Posterior vena cava (tissue), 2 donors: ENCODE results near the gene SH2D6. TPM values are rescaled to one million over a fixed set of nuclear protein-coding genes. Genes with fewer than 3 reads are reported as not detected.
"Not testable (repeated sequence)": the region's sequence is repeated elsewhere in the genome, so short reads cannot be mapped to it uniquely, and the experiment has no call there.

Experiments used
- DNase-seq: peaks from one replicate; pipeline ENCODE4 v3.0.0-alpha.2; 2020; ENCODE audit warnings: low spot score
- intact Hi-C, 2 donors: fragments of 100-400 bp; cut with DNase I; formaldehyde crosslinking; loops; one replicate each; pipeline versions ENCODE4 v1.14.1 to v1.14.2; 2022 to 2023
- total RNA-seq, 2 donors: library from RNA; stranded (reverse); fragmentation: NEBNext Ultra II Directional; extraction: Animal tissue kit (Norgen Biotek cat#: 25700); gene quantifications; one replicate each; pipeline ENCODE4 v1.2.1, GENCODE V29; 2021
- donor health status: DM: yes; HTN: yes; CAD: no.
- donor health status: DM: yes; HTN: yes; CAD: no.

Gene SH2D6
- total RNA-seq, 2 donors from 2014 or later, result not detected

DNA sequence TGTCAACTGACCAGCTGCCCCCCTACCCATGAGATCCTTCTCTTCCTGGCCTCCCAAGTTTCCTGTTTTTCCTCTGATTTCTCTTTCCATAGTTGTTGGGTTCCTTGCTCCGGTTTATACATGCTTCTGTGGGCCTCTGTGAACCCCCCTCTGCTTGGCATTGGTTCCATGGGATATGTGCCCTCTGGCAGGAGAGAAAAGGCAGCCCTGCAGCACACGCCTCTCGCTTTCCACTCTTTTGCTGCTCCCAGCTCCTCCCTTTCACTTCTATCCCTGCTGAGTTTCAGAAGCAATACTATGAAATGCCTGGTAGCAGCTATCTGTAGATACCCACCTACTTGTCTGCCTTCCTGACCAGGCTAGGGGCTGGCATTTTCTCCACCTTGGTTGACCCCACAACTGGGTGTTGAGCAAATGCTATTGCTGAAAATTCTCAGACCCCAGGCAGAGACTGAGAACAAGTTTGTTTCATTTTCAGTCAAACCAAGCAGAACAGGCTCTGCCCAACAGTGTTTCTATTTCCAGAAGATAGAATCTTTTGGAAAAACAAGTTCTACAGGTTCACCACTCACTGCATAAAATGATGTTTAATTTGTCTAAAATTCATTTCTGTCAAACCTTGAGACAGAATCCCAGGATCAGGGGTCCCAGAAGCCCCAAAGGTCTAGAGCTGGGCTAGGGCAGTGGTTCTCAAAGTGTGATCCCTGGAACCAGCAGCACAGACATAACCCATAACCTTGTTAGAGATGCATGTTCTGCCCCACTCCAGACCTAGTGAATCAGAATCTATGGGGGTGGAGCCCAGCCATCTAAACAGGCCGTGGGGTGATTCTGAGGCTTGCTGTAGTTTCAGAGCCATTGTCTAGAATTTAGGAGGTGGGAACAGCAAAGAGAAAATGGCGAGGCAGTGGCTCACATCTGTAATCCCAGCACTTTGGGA, 21.7 kb upstream of the SH2D6 start:
- intact Hi-C loops, result no loop called here
- DNase-seq, result peak; percentile 58

DNA sequence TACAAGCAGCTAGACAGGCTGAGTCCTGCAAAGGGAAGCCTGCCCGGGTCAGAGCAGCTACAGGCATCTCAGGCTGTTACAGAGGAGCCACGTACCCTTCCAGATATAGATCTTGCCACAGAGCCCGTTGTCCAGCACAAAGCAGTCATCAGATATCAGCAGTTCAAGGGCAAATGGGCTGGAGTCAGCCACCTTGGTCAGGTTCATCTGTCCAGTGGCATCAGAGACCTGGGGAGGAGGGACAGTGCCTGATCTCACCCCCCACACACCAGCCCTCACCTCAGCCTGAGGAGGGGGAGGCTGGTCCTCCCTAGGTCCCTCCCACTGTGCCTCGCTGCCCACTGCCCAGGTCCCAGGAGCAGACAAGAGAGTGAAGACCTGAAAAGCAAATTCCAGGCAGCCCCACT, 20.6 kb upstream of the SH2D6 start:
- peak; percentile 62 for DNase-seq
- intact Hi-C loops, result no loop called here

DNA sequence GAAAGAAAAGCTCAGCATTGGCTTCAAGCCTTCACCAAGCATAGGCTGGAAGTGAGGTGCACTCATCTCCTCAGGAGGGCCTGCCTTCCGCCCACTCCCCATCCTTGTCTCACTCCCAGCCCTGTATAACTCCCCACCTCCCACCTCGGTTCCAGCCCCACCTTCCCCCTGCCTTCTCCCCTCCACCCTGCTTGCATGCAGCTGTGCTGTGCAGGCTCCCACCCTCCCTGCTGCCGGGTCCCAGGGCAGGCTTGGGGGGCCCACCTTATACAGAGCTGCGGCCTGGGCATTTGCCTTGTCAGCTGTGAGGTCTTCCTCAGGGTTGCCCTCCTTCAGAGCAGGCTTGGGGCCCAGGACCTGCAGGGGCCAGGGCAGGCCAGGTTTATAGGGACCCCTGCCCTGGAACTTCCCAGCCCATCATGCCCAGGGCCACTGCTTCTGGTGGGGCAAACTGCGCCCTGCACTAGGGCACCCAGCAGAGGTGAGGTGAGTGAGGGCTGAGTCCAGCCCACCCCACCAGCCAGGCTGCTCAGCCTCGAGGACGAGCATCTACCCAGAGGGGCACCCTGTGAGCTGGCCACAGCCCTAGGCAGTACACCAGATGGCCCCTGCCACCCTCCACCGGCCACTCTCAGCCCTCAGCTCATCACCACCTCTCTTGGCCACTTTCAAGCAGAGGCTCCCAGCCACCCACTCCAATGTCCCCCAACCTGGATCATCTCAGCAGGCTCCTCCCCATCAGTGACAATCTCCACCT, 19.9 kb upstream of the SH2D6 start:
- intact Hi-C loops, result no loop called here
- DNase-seq, result peak; percentile 72

DNA sequence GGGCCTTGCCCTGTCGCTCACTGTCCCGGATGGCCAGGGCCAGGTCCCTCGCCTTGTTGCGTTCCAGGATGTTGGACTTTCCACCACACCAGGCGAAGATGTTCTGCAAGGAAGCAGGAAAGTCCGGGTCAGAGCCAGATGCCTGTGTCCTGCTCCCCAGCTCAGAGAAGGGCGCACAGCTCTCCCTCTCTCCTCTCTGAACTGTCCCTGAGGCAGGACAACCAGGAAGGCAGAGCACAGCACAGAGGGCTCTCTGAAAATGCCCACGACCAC, 19.4 kb upstream of the SH2D6 start:
- intact Hi-C loops, result no loop called here
- DNase-seq, result no peak

DNA sequence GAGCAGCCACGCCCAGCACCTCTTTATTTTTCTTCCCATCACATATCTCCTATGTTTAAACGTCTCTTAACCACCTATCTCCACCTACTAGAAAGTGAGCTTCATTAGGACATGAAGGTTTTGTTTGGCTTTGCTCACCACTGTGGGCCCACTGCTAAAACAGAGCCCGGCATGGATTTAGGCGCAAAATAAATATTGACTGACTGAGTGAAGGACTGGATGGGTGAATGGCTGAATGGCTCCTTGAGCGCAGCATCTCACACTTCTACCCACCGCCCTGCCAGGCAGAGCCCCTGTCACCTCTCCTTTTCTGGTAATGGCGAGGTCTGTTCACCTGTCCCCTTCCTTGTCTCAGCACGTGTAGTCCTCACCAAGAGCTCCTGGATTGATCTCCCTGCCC, 18.5 kb upstream of the SH2D6 start:
- DNase-seq, result no peak
- intact Hi-C loops, result no loop called here

DNA sequence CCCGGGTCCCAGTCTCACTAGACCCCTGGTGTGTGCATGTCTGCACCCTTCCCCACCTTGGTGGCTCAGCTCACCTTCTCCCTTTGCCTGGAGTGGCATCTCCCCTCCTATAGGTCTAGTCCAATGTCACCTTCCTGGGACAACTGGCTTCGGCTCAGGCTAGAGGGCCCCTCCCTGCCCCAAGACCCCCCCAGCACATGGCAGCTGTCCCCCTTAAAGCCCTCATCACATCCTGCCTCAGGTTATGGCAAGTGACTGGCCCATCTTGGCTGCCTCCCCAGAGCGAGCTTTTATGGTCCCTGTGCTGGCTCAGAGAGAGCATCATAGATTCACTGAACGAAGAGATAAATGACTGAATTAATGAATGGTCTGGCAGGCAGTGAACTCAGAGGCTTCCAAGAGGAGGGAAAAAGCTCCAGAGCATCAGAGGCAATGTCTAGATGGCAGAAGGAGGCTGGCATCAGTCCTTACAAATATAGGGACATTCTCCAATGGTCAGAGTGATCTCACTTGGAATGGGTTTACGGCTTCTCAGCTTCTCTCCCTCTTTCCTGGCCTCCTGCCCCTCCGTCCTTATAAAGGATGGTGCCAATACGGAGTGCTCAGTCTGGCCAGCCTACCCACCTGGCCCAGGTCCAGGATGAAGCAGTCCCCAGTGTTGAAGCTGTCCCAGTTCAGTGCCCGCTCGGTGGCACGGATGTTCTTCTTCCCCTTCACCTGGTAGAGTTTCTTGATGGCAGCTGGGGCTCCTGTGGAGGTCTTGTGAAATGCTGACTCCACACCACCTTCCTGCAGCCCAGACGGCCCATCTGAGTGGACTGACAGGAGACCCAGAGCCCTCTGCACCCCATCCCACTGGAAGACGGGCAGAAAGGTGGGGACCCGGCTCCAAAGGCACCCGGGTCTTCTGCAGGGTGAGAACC, 17.7 kb upstream of the SH2D6 start:
- intact Hi-C loops, result no loop called here
- DNase-seq, result peak; percentile 70

DNA sequence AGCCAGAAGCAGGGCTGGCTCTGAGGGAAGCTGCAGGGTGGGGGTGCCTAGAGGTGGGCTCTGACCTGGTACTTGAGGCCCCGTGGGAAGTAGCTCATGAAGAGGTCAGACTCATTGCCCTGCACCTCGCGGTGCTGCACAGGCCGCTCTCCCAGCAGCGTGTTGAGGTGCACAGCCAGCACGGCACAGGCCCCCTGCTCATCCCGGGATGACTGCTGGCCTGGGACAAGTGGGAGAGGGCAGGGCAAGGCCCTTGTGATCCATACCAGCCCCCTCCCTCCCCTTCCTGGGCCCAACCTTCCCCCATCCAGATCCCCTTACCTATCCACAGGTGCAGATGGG, 17.1 kb upstream of the SH2D6 start:
- peak; percentile 70 for DNase-seq
- intact Hi-C loops, result no loop called here

DNA sequence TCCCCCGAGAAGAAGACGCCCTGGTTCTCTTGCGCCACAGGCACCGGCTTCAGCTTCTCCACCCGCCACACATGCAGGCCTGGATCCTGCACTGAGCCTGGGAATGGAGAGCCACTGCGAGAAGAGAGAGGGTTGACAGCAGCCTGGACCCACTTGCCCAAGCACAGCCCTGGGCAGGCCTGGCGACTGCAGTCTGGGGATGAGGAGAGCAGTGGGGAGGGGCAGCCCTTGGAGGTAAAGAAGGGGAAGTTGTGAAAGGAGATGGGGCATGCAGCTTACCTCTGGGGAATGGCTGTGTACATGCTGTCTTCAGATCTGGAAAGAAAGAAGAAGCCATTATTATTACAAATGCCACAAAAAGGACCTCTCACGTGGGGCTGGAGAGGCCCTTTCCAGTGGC, 16.7 kb upstream of the SH2D6 start:
- intact Hi-C loops, result no loop called here
- DNase-seq, result peak; percentile 48

DNA sequence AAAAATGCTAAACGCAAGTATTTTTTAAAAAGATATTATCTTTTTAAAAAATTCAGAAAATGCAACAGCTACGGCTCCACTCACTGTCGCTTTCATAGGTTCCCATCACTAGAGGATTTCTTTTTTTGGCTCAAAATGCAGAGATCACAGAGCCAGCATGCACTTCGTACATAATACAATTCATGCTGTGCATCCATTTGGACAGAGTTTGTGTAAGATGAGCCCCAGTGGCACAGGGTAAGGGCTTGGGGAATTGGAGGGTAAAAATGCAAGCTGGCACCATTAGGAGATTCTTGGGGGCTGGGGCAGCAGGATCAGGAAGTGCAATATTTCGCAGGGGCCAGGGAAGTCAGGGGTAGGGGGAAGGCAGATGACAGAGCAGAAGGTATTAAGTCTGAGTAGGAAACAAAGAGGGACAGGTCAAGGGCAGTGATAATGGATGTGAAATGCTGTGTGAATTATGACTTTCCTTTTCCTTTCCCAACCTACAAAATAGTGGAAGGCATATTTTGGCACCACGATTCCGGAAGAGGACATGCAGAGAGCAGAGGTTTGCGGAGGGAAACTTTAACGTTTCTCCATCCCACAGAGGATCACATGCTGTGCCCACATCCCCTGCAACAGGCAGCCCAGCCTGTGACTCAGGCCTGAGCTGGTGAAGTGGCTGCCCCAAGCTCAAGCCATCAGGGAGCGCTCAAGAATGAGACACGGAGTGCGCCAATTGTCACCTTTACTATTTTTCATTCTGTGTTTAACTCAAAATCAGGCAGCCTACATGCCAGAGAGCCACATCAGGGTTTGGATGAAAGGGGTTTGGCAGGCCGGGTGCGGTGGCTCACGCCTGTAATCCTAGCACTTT, 13.1 kb upstream of the SH2D6 start:
- no peak for DNase-seq
- intact Hi-C loops, result no loop called here

DNA sequence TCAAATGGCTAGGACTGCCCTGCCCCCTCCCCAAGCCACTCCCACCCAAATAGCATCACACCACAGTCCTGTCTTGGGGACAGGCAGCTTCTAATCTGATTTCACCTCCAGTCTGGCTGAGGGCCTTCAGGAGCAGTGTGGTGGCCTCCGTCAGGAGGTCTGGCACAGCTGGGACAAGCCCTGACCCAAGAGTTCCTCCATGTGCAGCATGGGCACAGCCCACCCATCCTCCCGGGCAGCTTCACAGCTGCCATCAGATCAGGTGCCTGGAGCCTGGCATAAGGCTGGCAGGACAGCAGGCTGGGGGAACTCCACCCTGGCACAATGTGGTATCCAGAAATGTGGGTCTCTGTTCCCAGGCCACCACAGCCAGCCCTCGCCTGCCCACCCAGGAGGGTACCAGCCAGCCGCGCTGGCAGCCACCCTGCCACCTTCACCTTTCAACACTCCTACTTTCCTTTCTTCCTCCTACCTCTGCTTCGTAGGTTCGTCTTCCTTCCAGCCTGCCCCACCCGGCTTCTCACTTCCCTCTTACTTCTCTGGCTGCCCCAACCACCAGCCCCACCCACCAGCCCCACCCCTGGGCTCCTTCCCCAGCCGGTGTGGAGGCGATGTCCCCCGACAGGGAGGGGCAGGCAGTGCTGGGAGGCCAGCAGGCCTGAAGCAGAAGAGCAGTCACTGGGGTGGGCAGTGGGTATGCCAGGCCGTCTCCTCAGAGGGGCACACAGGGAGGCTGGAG, 8.5 kb upstream of the SH2D6 start, which contains the start of gene CAPG:
Gene CAPG, minus strand, starts transcription at position 522 of the 739 bp plus-strand sequence. CDS start 8,221 bp downstream, outside the sequence.
- intact Hi-C loops, result loop anchor here in 1 of 2 donors (5.0 kb wide), 1 partner anchor 933 kb away; no protein-coding TSS in a partner anchor

DNA sequence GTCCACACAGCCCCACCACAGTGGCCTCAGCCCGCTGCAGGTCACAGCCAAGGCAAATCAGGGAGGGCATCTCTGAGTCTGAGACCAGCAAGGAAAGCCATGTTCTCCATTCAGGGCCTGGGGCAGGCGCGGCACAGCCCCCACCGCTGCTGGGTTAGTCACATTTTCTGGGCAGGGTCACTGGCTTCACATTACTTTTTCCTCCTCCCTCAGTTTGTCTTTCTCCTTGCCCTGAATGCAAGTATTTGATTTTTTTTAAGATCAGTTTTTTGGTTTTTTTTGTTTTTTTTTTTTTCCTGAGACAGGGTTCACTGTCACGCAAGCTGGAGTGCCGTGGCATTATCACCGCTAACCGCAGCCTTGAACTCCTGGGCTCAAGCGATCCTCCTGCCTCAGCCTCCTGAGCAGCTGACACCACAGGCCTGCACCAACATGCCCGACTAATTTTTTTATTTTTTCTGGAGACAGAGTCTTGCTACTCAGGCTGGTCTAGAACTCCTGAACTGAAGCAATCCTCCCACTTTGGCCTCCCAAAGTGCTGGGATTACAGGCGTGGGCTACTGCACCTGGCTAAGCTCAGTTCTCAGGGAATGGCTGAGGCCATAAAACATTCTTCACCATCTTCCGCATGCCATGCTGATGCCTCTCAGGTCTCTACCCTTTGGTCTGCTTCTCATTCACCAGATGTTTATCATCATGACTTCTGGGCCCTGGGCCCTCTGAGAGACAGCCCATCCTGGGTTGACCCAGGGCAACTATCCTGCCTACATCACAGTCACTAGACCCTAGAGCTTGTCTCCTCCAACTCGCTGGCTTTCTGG, 7.7 kb upstream of the SH2D6 start:
- no peak for DNase-seq
- intact Hi-C loops, result loop anchor here in 1 of 2 donors (5.0 kb wide), 1 partner anchor 933 kb away; no protein-coding TSS in a partner anchor

More for the DNA sequence above, 8.5 kb upstream of the SH2D6 start, which contains the start of gene CAPG:
- no peak for DNase-seq

DNA sequence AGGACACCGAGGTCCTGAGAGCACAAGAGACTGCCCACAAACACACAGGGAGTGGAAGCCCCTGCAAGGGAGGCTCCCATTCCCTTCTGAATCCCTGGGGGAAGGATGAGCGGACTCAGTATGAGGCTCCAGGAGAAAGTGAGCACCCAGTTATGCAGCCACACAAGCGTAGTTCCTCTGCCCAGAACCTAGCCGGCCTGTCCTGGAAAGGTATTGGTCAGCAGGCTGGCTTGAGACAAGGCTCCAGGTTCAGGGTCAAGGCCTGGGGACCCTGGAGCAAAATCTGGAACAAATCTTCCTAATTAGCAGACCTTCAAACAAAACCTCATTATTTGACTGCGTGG, 7.1 kb upstream of the SH2D6 start:
- intact Hi-C loops, result loop anchor here in 1 of 2 donors (5.0 kb wide), 1 partner anchor 934 kb away; no protein-coding TSS in a partner anchor
- no peak for DNase-seq

DNA sequence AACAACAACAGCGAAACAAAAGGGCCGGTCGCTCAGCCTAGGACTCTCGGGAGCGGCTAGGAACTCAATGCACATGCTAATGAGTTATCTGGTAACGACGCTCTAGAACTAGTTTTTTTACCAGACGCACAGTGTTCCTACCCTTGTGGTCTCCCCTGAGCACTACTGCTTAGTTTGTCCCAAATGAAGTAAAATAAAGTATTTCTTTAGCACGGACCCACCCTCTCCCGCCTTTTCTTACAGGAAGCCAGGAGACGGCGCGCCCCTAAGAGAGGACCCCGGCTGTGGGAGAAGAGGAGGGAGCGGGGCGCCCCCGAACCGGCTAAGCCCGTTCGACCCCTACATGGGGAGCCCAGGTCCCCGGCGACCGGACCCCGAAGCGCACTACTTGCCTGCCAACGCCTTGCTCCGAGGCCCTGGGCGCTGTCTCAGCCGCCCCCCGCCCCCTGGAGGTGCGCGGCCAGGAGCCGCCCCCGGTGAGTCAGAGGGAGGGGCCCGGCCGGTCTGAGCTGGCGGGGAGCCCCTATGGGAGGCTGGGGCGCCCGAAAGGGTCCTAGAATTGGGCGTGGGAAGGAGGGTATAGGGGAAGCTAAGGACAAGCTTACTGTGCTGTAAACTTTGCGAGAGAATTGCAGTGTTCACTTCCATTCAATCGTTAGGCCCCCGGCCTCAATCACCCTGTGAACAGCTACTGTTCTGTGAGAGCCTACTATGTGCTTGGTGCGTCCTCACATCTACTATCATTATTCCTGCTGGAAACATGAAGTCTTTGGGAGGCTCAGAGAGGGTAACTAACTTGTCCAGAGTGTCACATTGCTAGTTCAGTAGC, 4.7 kb upstream of the SH2D6 start:
- DNase-seq, result peak; percentile 88
- intact Hi-C loops, result loop anchor here in 1 of 2 donors (5.0 kb wide), 1 partner anchor 937 kb away; no protein-coding TSS in a partner anchor

DNA sequence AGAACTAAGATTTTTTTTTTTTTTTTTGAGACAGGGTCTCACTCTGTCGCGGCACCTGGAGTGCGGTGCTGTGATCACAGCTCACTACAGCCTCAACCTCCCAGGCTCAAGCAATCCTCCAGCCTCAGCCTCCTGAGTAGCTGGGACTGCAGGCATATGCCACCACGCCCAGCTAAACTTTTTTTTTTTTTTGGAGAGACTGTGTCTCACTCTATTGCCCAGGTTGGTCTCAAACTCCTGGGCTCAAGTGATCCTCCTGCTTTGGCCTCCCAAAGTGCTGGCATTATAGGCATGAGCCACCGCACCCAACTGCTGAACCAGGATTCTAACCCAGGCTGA, 4.1 kb upstream of the SH2D6 start:
- DNase-seq, result not testable (repeated sequence)
- intact Hi-C loops, result loop anchor here in 1 of 2 donors (5.0 kb wide), 1 partner anchor 937 kb away; no protein-coding TSS in a partner anchor

DNA sequence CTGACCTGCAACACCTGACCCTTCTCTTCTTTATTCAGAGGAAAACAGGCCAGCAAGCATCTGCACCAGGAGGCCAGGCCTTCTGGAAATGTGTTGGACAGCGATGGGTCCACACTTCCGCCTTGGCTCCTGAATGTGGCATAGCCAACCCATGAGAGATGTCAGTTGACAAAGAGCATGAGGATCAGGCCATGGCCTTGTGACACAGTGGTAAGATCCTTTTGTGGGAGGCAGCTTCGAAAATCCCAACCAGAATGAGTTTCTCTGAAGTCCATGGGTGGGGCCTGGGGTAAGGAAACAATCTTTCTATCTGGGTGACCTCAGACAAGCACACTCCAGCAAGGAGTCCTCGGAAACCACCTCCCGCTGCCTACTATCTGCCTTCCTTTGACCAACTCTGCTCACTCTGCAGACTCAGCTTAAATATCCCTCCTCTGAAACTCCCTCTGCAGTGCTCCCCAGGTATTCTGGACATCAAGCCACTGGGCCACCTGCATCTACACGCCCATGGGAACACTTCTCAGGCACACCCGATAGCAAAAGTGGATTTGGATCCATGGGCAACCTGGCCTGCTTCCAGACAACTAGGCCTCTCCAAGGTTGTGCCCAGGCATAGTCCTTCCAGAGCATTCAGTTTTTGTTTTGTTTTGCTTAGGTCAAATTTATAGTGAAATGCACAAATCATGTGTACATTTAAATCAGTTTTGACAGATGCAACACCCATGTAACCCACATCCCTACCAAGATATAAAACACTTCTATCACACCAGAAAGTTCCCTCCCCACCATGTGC, 3.6 kb upstream of the SH2D6 start:
- no peak for DNase-seq
- intact Hi-C loops, result loop anchor here in 1 of 2 donors (5.0 kb wide), 1 partner anchor 938 kb away; no protein-coding TSS in a partner anchor
